D721Med (cell line): Measurements from ENCODE around the gene MXI1.
A peak's percentile ranks its signal among the peaks of the same experiment; 100 is the strongest.
"Not testable (repeated sequence)": the region's sequence is repeated elsewhere in the genome, so short reads cannot be mapped to it uniquely, and the experiment has no call there.

ENCODE experiments used
- DNase-seq: peaks from one replicate; pipeline ENCODE4 v3.0.0; 2011; ENCODE audit warnings: low spot score; ENCODE audit not compliant: insufficient read length
- FAIRE-seq: peaks from 2 replicates; lab custom pipeline; 2011; peaks lifted over from hg19 to GRCh38; lab: Jason Lieb, UNC
- TF ChIP-seq, protein P1 (sequence below): IDR thresholded peaks from 2 replicates; pipeline ENCODE4 v1.5.1; 2012; ENCODE audit warnings: mild to moderate bottlenecking, control low read depth; ENCODE audit not compliant: insufficient read depth; ENCODE audit errors: missing control alignments

MXI1 gene

DNA sequence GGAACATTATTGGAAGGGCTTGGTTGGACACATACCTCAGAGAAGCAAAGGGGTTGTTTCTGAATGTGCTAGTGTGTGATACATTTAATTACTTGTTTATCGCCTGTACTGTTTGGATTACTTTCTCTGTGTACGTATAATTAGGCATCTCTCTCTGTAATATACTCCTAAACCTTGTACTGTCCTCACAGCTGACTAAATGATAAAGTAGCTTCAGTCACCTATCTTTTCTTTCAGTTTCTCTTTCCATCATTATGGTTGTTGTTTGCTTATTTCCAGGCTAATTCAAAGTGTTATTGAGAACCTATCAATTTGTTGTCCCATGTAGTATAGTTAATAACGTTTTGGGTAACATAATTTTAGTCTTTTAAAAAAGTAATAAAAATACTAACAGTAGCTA lies 34.0 kb downstream of the MXI1 start:
- DNase-seq = no peak
- FAIRE-seq = no peak
- TF ChIP-seq, protein P1, sequence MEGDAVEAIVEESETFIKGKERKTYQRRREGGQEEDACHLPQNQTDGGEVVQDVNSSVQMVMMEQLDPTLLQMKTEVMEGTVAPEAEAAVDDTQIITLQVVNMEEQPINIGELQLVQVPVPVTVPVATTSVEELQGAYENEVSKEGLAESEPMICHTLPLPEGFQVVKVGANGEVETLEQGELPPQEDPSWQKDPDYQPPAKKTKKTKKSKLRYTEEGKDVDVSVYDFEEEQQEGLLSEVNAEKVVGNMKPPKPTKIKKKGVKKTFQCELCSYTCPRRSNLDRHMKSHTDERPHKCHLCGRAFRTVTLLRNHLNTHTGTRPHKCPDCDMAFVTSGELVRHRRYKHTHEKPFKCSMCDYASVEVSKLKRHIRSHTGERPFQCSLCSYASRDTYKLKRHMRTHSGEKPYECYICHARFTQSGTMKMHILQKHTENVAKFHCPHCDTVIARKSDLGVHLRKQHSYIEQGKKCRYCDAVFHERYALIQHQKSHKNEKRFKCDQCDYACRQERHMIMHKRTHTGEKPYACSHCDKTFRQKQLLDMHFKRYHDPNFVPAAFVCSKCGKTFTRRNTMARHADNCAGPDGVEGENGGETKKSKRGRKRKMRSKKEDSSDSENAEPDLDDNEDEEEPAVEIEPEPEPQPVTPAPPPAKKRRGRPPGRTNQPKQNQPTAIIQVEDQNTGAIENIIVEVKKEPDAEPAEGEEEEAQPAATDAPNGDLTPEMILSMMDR = no peak

DNA sequence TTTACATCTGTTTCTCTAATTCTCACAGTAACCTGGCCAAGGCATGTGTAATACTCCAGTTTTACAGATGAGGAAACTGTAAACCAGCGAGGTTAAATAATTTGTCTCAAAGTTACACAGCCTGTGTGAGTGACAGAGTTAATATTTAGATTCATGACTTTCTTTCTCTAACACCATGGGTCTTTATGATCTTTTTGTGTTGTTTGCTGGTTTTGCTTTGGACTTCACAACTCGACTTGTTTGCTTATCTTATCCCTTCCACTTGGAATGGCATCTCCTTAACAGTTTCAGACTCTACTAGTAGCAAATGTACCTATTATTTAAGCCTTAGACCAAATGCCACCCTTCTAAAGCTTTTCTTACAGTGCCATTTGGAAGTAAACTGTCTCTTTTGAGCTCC lies 34.4 kb downstream of the MXI1 start:
- TF ChIP-seq, protein P1 = no peak
- DNase-seq (no peak), FAIRE-seq (no peak)

GRCh38 chr10:110242511-110242910 lies 35.1 kb downstream of the MXI1 start:
- no peak for FAIRE-seq
- DNase-seq = no peak
- TF ChIP-seq, protein P1 = no peak

DNA sequence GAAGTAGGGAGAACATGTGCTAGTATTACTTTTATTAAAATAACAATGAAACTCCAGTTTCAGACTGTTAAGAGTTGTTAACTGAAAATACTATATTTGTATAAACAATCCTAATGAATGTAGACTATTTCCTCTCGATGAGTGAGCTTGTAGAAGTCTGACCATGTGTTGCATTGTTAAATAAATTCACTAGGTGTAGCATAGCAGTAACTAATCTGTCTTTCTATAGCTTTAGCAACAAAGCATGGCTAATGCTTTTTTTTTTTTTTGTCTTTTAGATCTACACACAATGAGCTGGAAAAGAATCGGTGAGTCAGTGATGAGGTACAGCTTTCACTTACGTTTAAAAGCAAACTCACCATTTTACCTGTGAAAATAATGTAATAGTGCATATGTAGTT lies 37.1 kb downstream of the MXI1 start:
- FAIRE-seq = no peak
- DNase-seq = no peak
- TF ChIP-seq, protein P1 = no peak

- not testable (repeated sequence) for DNase-seq, FAIRE-seq
Observed at GRCh38 chr10:110247833-110248232, 40.4 kb downstream of the MXI1 start.

DNA sequence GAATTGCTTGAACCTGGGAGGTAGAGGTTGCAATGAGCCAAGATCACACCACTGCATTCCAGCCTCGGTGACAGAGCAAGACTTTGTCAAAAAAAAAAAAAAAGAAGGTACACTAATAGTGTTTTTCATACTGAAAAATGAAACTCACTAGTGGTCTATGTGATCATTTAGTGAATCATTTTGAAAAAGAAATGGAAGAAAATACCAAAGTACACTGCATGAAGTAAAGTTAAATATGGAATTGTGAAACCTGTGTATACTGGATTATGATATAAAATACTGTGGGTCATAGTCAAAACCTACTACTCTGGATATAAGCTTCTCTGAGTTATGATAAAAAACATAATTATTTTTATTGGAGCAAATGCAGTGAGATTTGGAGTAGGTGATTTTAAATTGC lies 42.1 kb downstream of the MXI1 start:
- DNase-seq, FAIRE-seq: not testable (repeated sequence)

GRCh38 chr10:110251392-110251791 lies 44.0 kb downstream of the MXI1 start:
- FAIRE-seq = peak; percentile 79
- DNase-seq = not testable (repeated sequence)

GRCh38 chr10:110252151-110252550 lies 44.7 kb downstream of the MXI1 start:
- TF ChIP-seq, protein P1 = no peak
- FAIRE-seq (no peak), DNase-seq (no peak)

DNA sequence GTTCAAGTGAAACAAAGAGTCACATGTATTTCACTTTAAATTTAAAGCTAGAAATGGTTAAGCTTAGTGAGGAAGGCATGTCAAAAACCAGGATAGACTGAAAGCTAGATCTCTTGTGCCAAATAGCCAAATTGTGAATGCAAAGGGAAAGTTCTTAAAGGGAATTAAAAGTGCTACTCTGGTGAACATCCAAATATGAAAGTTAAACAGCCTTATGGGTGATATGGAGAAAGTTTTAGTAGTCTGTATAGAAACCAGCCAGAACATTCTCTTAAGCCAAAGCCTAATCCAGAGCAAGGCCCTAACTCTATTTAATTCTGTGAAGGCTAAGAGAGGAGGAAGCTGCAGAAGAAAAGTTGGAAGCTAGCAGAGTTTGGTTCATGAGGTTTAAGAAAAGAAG lies 47.1 kb downstream of the MXI1 start:
- FAIRE-seq = no peak
- TF ChIP-seq, protein P1 = no peak
- DNase-seq = no peak
